Measurements from ENCODE around the gene KLRC4. TPM values are rescaled to one million over a fixed set of nuclear protein-coding genes. Genes with fewer than 3 reads are reported as not detected.

The KLRC4 gene
- polyA plus RNA-seq, 1 donor from 2014 or later, result 8.2 TPM

- TF ChIP-seq CTCF (IDR thresholded peaks at IDR 0.05; ENCODE audit: poor library complexity, severe bottlenecking), result no peak
- no peak for TF ChIP-seq TAF1 (IDR thresholded peaks at IDR 0.05; ENCODE audit: low read depth)
Observed at GRCh38 chr12:10405294-10405693, 4.3 kb downstream of the KLRC4 start (continued).

GRCh38 chr12:10404798-10405197 lies 4.8 kb downstream of the KLRC4 start:
- no peak overlapping the region for H3K4me3 ChIP-seq (ENCODE audit: low read length)
- no peak overlapping the region for H3K4me2 ChIP-seq (ENCODE audit: low read length)
- no peaks in the 10 kb centered on the region for H3K9me2 ChIP-seq (ENCODE audit: insufficient read depth, low read length)
- no peaks in the 10 kb centered on the region for H3K79me2 ChIP-seq (replicated peaks; ENCODE audit: insufficient read depth, low read length)
- TF ChIP-seq SMC3 (conservative IDR thresholded peaks at IDR 0.05; ENCODE audit: poor library complexity), result no peak
- TF ChIP-seq, protein P1, sequence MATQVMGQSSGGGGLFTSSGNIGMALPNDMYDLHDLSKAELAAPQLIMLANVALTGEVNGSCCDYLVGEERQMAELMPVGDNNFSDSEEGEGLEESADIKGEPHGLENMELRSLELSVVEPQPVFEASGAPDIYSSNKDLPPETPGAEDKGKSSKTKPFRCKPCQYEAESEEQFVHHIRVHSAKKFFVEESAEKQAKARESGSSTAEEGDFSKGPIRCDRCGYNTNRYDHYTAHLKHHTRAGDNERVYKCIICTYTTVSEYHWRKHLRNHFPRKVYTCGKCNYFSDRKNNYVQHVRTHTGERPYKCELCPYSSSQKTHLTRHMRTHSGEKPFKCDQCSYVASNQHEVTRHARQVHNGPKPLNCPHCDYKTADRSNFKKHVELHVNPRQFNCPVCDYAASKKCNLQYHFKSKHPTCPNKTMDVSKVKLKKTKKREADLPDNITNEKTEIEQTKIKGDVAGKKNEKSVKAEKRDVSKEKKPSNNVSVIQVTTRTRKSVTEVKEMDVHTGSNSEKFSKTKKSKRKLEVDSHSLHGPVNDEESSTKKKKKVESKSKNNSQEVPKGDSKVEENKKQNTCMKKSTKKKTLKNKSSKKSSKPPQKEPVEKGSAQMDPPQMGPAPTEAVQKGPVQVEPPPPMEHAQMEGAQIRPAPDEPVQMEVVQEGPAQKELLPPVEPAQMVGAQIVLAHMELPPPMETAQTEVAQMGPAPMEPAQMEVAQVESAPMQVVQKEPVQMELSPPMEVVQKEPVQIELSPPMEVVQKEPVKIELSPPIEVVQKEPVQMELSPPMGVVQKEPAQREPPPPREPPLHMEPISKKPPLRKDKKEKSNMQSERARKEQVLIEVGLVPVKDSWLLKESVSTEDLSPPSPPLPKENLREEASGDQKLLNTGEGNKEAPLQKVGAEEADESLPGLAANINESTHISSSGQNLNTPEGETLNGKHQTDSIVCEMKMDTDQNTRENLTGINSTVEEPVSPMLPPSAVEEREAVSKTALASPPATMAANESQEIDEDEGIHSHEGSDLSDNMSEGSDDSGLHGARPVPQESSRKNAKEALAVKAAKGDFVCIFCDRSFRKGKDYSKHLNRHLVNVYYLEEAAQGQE (IDR thresholded peaks at IDR 0.05; ENCODE audit: borderline replicate concordance), result no peak
- no peak for TF ChIP-seq POLR2AphosphoS5 (IDR thresholded peaks at IDR 0.05)
- TF ChIP-seq CTCF (IDR thresholded peaks at IDR 0.05; ENCODE audit: poor library complexity, severe bottlenecking), result no peak
- no peak for TF ChIP-seq MXI1 (conservative IDR thresholded peaks at IDR 0.05; ENCODE audit: poor library complexity, severe bottlenecking)
- no peak for TF ChIP-seq EZH2 (IDR thresholded peaks at IDR 0.05; ENCODE audit: borderline replicate concordance, insufficient read depth, low read length, poor library complexity, severe bottlenecking)
- TF ChIP-seq EP300 (conservative IDR thresholded peaks at IDR 0.05; ENCODE audit: poor library complexity, severe bottlenecking), result no peak
- no peak for TF ChIP-seq TAF1 (IDR thresholded peaks at IDR 0.05; ENCODE audit: low read depth)
- TF ChIP-seq RAD21 (conservative IDR thresholded peaks at IDR 0.05), result no peak
- H3K9me3 ChIP-seq (ENCODE audit: low read length), result peaks cover 2% of the 10 kb centered on the region
- H3K27me3 ChIP-seq (ENCODE audit: insufficient read depth, low read depth, low read length), result no peaks in the 10 kb centered on the region
- no peak overlapping the region for H2AFZ ChIP-seq (ENCODE audit: low read depth, low read length)
- H3K9ac ChIP-seq (ENCODE audit: low read length), result no peak overlapping the region
- no peaks in the 10 kb centered on the region for H4K20me1 ChIP-seq (ENCODE audit: insufficient read depth)
- no peaks in the 10 kb centered on the region for H3F3A ChIP-seq (ENCODE audit: insufficient read depth, low read length, poor library complexity, severe bottlenecking)
- H3K27ac ChIP-seq (ENCODE audit: low read length), result no peak overlapping the region
- no peaks in the 10 kb centered on the region for H3K36me3 ChIP-seq (ENCODE audit: insufficient read depth, low read length)

DNA sequence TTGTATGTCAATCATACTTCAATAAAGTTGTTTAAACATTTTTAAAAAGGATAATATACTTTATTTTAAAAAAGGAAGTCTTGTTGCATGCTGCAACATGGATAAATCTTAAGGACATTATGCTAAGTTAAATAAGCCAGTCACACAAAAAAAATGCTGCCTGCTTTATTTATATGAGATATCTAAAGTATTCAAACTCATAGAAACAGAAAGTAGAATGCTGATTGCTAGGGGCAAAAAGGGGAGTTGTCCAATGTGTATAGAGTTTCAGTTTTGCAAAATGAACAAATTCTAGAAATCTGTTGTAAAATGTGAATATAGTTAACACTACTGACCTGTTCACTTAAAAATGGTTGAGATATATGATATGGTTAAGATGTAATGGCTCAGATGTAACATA lies 8.7 kb downstream of the KLRC4 start:
- Histone ChIP-seq H2AFZ (ENCODE audit: low read depth, low read length) (no peak overlapping the region), H3K9ac (ENCODE audit: low read length) (no peak overlapping the region), H4K20me1 (ENCODE audit: insufficient read depth) (no peaks in the 10 kb centered on the region), H3K4me3 (ENCODE audit: low read length) (no peak overlapping the region), H3K9me3 (ENCODE audit: low read length) (peaks cover 2% of the 10 kb centered on the region), H3K27ac (ENCODE audit: low read length) (no peak overlapping the region), H3K27me3 (ENCODE audit: insufficient read depth, low read depth, low read length) (no peaks in the 10 kb centered on the region), H3F3A (ENCODE audit: insufficient read depth, low read length, poor library complexity, severe bottlenecking) (no peaks in the 10 kb centered on the region), H3K79me2 (replicated peaks; ENCODE audit: insufficient read depth, low read length) (no peaks in the 10 kb centered on the region), H3K4me2 (ENCODE audit: low read length) (no peak overlapping the region), H3K36me3 (ENCODE audit: insufficient read depth, low read length) (no peaks in the 10 kb centered on the region), H3K9me2 (ENCODE audit: insufficient read depth, low read length) (no peaks in the 10 kb centered on the region)
- TF ChIP-seq RAD21 (conservative IDR thresholded peaks at IDR 0.05), result no peak
- no peak for TF ChIP-seq EZH2 (IDR thresholded peaks at IDR 0.05; ENCODE audit: borderline replicate concordance, insufficient read depth, low read length, poor library complexity, severe bottlenecking)
- TF ChIP-seq TAF1 (IDR thresholded peaks at IDR 0.05; ENCODE audit: low read depth), result no peak
- no peak for TF ChIP-seq SMC3 (conservative IDR thresholded peaks at IDR 0.05; ENCODE audit: poor library complexity)
- TF ChIP-seq, protein P1 (IDR thresholded peaks at IDR 0.05; ENCODE audit: borderline replicate concordance), result no peak
- no peak for TF ChIP-seq POLR2AphosphoS5 (IDR thresholded peaks at IDR 0.05)
- TF ChIP-seq MXI1 (conservative IDR thresholded peaks at IDR 0.05; ENCODE audit: poor library complexity, severe bottlenecking), result no peak
- no peak for TF ChIP-seq CTCF (IDR thresholded peaks at IDR 0.05; ENCODE audit: poor library complexity, severe bottlenecking)
- no peak for TF ChIP-seq EP300 (conservative IDR thresholded peaks at IDR 0.05; ENCODE audit: poor library complexity, severe bottlenecking)
